ENCODE measurements around the gene UBA1.

UBA1 gene

DNA sequence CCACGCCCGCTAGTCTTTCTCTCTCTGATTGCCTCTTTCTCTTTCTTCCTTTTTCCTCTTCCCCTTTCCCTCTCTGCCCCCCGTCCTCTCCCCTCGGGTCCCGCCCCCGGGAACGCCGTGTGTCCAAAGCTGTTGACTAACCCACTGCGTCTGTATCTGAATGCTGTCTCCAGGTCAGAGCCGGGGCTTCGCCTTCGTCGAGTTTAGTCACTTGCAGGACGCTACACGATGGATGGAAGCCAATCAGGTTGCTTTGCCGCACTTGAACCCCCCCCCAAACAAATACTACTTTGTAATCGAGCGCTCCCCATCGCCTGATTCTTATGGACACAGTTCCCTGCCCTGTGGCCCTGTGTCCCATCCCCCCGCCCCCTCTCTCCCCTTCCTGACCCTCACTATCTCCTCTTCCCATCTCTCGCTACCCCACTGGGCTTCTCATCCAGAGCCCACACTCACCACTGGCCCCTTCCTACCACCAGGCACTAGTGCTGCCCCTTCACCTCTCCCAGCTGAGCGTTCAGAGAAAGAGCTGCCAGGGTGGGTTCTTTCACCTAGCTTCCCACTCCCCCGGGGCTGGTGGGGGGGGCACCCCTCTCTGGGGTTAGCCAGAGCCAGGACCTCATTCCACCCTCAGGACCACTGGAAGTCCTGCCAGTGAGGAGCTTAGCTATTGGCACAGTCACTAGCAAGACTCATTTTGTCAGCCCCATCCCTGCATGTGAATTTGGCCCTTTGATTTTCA, 18.6 kb upstream of the UBA1 start:
- TF ChIP-seq, protein P1, sequence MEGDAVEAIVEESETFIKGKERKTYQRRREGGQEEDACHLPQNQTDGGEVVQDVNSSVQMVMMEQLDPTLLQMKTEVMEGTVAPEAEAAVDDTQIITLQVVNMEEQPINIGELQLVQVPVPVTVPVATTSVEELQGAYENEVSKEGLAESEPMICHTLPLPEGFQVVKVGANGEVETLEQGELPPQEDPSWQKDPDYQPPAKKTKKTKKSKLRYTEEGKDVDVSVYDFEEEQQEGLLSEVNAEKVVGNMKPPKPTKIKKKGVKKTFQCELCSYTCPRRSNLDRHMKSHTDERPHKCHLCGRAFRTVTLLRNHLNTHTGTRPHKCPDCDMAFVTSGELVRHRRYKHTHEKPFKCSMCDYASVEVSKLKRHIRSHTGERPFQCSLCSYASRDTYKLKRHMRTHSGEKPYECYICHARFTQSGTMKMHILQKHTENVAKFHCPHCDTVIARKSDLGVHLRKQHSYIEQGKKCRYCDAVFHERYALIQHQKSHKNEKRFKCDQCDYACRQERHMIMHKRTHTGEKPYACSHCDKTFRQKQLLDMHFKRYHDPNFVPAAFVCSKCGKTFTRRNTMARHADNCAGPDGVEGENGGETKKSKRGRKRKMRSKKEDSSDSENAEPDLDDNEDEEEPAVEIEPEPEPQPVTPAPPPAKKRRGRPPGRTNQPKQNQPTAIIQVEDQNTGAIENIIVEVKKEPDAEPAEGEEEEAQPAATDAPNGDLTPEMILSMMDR (conservative IDR thresholded peaks at IDR 0.05; ENCODE audit: control insufficient read depth, insufficient read depth, low read depth, low read length), result no peak
- H3K4me3 ChIP-seq (ENCODE audit: control insufficient read depth, low read depth, low read length), result no peak overlapping the region
- DNase-seq (ENCODE audit: low read depth), result no peak

DNA sequence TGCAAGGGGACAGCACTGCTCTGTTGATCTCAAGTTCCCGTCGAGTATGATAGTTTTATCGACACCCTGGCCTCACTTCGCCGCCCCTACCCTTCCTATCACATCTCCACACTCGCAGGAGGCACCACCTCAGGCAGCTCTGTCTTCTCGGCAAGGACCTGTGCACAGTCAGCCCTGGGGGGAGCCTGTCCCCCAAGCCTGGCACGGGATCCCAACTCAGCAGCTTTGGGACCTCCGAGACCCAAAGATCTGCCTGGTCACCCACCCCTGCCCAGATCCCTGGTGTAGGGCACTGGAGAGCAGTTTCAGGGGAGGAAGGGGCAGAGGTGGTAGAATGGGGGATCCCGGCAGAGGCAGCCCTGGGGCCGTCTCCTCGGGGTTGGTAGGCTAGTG, 18.0 kb upstream of the UBA1 start:
- DNase-seq (ENCODE audit: low read depth), result no peak
- no peak overlapping the region for H3K4me3 ChIP-seq (ENCODE audit: control insufficient read depth, low read depth, low read length)
- TF ChIP-seq, protein P1 (conservative IDR thresholded peaks at IDR 0.05; ENCODE audit: control insufficient read depth, insufficient read depth, low read depth, low read length), result no peak

DNA sequence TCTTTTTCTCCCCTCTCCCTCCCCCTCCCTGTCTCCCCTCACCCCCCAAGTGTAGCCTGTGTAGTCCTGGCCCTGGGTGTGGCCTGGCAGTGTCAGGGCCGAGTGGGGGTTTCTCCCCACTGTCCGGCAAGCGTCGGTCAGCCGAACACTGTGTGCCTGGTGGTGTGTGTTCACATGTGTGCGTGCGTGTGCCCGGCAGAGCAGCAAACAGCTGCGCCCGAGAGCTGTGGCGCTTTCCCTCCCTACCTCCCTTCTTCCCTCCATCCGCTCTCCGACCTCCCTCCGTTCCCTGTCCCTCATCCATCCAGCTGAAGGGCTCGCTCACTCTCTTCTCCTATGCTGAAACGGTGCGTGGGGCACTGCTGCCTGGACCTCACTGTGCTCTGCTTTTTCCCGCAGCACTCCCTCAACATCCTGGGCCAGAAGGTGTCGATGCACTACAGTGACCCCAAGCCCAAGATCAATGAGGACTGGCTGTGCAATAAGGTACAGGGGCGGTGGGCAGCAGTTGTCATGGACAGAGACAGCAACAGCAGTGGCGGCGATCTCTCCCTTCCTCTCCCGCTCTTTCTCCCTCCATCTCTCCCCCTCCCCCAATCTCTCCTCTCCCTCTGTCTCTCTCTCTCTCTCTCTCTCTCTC, 17.4 kb upstream of the UBA1 start:
- no peak overlapping the region for H3K4me3 ChIP-seq (ENCODE audit: control insufficient read depth, low read depth, low read length)
- TF ChIP-seq, protein P1 (conservative IDR thresholded peaks at IDR 0.05; ENCODE audit: control insufficient read depth, insufficient read depth, low read depth, low read length), result no peak
- no peak for DNase-seq (ENCODE audit: low read depth)

DNA sequence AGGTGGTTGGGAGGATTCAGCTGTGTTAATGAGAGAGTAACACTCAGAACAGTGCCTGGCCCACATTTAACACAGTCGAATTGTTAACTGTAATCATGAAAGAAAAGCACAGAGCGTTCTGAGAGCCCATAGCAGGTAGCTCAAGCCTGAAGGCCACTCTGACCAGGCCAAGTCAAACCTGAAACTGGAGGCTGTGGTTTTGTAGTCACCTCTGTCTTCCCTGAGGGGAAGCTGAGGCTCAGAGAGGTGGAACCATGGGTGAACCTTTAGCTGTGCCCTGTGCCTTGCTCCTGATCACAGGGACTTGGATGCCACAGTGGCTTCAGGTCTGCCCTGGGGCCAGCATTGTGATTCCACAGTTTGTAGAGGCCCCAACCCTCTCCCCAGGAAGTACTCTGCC, 16.6 kb upstream of the UBA1 start:
- TF ChIP-seq, protein P1 (conservative IDR thresholded peaks at IDR 0.05; ENCODE audit: control insufficient read depth, insufficient read depth, low read depth, low read length), result no peak

DNA sequence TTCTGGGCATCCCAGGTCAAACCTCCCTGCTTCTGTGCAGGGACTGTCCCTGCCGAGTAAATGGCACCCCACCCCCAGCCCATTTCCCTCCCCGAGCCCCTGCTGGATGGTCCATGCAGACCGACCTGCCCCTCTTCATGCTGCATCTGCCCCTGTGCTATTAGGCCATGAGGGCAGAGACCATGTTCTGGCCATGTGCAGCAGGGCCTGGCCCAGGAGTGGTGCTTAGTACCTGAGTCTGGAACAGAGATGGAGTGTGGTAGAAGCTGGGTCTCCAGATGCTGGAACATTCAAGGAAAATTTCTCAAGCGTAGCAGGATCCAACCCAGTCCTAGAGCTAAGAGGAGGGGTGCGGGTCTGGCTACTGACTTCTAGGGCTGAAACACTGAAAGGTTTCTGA, 15.3 kb upstream of the UBA1 start:
- TF ChIP-seq, protein P1 (conservative IDR thresholded peaks at IDR 0.05; ENCODE audit: control insufficient read depth, insufficient read depth, low read depth, low read length), result no peak
- no peak for DNase-seq (ENCODE audit: low read depth)
- no peak overlapping the region for H3K4me3 ChIP-seq (ENCODE audit: control insufficient read depth, low read depth, low read length)

More for the DNA sequence above, 16.6 kb upstream of the UBA1 start:
- no peak for DNase-seq (ENCODE audit: low read depth)
- H3K4me3 ChIP-seq (ENCODE audit: control insufficient read depth, low read depth, low read length), result no peak overlapping the region

DNA sequence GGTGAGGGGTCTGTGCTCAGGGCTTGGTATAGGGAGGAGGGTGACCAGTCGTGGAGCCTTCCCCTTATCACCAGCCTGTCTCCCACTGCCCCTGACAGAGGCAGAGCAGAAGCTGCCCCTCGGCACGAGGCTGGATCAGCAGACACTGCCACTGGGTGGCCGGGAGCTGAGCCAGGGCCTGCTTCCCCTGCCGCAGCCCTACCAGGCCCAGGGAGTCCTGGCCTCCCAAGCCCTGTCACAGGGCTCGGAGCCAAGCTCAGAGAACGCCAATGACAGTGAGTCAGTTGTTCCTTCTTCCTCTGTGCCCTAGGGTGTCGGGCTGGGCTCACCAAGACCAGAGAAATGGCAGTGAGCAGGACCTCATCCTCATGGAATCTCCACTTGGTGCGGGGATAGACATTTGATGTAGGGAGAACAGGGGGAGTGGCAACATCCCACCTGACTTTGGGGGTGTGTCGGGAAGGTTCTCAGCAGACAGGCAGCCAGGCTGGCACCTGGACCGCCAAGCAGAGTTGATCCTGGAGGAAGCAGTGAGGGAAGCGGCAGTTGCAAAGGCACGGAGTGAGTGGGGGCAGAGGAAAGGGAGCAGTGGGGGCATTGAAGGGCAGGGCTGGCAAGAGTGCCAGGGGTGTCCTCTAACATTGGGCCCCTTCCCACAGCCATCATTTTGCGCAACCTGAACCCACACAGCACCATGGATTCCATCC, 14.3 kb upstream of the UBA1 start:
- peak; percentile 61 for DNase-seq (ENCODE audit: low read depth)
- no peak overlapping the region for H3K4me3 ChIP-seq (ENCODE audit: control insufficient read depth, low read depth, low read length)
- TF ChIP-seq, protein P1 (conservative IDR thresholded peaks at IDR 0.05; ENCODE audit: control insufficient read depth, insufficient read depth, low read depth, low read length), result no peak
